ENCODE results near the gene MEIS1.

The MEIS1 gene

DNA sequence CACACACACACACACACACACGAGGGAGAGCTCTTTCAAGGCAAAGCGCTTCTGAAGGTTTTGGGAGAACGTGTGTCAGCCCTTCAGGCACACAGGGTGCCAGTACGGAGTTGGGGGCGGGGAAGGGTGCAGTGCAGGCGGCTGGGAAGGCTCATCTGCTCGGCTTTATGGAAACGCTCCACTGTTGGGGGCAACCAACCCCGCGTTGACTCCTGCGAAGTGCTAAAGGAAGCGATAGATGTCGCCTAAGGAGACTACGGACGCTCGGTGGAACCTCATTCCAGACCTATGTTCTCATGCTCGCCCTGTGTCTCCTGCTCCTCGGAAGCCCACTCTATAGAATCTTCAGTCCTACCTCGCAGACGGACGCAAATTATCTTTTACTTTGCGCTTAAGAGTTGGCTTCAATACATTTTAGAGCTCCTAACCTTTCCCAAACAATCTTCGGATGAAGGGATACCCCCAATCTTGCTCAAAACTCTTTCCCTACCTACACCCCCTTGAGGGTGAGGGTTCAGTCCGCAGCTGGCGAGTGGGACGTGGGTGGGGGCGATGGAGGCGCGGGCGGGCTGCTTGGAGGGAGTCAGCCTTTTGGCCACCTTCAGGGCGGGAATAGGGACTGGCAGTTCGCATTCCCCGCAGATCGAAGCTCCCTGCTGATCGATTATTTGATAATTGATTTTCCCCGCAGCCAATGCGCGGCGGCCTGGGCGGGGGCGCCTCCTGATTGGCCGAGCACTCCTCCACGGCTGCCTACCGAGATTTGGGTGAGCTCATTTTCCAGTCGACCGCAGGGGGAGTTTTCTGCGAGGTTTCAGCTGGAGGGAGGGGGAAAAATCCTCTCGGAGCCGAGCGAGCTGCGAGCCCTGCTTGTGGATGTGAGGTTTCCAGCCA, 1.9 kb upstream of the MEIS1 start:
- no peak for DNase-seq

DNA sequence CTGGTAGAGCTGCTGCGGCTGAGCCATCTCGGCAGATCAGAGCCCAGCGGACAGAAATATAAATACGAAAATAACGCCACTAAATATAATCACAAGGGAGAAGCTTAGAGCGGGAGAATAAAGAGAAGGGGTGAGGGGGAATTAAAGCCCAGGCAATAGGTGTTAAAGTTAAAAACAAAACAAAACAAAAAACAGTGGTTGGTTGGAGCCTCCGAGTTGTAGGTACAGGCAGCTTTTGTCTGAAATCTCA, 1.3 kb upstream of the MEIS1 start:
- no peak for DNase-seq

- DNase-seq, result no peak
These were observed 813 bp upstream of the MEIS1 start for GRCh38 chr2:66433945-66434678.

DNA sequence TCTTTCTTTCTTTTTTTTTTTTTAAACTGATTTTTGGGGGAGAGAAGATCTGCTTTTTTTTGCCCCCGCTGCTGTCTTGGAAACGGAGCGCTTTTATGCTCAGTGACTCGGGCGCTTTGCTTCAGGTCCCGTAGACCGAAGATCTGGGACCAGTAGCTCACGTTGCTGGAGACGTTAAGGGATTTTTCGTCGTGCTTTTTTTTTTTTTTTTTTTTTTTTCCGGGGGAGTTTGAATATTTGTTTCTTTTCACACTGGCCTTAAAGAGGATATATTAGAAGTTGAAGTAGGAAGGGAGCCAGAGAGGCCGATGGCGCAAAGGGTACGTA, 587 bp downstream of the MEIS1 start:
- no peak for DNase-seq

DNA sequence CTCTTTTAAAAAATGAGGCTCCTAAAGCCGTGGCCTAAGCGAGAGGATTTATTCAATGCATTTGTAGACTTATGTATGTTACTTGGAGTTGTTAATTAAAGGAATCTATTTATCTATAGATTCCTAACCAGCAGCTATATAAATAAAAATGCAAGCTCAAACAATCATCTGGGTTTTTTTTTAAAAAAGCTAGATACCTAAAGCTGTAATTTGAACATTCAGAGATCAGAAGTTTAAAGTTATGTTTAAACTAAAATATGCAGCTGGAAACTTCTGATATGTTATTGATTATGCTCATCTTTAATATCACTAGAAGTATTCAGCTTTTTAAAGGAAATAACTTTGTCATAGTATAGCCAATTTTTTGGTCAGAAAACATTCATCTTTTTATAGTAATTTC, 1.0 kb downstream of the MEIS1 start:
- no peak for DNase-seq

GRCh38 chr2:66436581-66437001, 1.7 kb downstream of the MEIS1 start:
- no peak for DNase-seq

DNA sequence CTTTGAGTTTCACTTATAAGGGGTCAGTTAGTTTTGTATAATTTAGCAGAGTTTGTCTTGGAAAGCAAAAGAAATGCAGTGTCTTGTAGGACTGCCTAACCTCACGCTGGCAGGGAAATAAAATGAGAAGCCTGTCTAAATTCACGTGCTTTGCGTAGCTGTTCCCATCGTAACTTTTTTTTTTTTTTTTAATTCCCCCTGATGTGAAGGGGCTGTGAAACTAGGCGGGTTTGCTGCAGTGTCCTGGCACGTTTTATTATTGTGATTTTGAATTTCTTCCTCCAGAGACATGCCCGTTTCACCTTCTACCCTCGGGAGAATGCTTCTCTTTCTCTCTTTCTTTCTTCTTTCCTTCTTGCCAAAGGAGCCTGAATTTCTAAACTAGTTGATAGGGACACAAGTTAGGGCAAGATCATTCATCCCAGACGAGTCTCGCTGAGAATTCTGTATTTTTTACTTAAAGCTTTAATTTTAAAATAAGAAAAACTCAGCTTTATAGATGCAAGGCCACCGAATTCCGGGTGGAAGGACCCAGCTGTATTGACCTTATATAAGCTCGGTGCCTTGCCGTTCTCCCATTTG, 2.3 kb downstream of the MEIS1 start:
- DNase-seq, result no peak

DNA sequence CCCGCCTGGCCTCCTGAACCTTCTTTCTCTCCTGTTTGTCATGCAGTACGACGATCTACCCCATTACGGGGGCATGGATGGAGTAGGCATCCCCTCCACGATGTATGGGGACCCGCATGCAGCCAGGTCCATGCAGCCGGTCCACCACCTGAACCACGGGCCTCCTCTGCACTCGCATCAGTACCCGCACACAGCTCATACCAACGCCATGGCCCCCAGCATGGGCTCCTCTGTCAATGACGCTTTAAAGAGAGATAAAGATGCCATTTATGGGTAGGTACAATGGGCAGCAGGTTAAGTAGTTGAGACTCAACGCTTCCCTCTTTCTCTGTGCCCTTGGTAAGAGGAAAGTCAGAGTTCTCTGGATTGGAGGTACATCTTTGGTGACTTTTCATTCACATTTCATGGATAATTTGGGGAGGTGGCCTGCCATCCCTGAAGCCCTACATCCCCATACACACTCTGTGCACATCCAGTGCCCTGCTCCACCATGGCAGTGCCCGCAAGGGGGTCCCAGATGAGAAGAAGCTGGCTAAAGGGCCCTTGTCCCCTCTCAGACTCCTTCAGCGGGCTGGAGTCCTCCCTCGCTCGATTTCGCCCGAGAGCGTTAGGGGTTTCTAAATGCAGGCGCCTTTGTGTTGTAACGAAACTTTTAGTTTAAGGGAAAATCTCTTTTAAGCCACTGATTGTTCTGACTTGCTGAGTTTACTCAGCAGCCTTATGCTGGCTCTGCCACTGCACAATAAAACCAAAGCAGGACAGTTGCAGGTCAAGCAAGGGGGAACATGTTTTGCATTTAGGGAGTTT, 3.0 kb downstream of the MEIS1 start:
- no peak for DNase-seq

GRCh38 chr2:66438498-66438833, 3.5 kb downstream of the MEIS1 start:
- DNase-seq, result no peak

DNA sequence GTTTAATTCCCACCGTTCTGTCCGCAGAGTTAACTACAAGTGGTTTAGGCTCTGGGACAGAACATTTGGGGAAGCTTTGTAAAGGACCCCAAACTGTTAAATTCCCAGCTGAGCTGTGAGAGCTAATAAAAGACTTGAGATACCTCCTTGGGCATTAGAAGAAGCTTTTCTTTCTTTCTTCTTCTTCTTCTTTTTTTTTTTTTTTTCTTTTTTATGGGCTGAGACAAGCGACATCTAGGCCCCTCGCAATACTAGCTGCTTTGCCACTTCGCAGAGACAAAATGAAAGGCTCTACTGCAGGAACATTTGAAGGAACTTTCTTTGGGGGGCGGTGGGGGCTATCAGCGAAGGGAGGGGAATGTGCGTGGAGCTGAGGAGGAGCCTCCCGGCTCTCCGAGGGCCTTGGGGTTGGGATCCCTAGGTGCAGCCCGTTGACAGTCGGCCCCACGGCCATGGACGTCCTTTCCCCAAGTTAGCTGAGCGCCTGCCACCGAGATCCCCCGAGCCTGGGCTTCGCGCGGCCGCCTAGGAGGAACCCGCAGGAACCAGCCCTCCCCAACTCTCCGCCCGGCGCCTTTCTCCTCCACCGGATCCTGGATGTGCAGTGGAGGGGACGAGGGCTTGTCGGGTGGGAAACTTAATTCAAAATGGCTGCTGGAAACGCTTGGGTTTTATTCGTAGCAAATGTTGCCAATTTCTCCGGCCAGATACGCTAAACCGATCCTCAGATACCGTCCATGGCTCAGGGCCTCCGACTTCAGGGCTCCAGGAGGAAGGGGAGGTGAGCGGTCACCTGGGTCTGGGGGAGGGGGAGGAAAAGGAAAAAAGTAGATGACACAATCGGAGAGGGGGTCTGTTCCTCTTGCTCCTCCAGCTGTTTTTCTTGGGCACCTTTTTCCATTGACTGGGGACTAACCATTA, 4.2 kb downstream of the MEIS1 start:
- no peak for DNase-seq

- no peak for DNase-seq
These were observed 5.1 kb downstream of the MEIS1 start for GRCh38 chr2:66439812-66440542.

- no peak for DNase-seq
These were observed 6.0 kb downstream of the MEIS1 start for GRCh38 chr2:66440708-66441497.

GRCh38 chr2:66441581-66442320, 6.8 kb downstream of the MEIS1 start:
- DNase-seq, result no peak

DNA sequence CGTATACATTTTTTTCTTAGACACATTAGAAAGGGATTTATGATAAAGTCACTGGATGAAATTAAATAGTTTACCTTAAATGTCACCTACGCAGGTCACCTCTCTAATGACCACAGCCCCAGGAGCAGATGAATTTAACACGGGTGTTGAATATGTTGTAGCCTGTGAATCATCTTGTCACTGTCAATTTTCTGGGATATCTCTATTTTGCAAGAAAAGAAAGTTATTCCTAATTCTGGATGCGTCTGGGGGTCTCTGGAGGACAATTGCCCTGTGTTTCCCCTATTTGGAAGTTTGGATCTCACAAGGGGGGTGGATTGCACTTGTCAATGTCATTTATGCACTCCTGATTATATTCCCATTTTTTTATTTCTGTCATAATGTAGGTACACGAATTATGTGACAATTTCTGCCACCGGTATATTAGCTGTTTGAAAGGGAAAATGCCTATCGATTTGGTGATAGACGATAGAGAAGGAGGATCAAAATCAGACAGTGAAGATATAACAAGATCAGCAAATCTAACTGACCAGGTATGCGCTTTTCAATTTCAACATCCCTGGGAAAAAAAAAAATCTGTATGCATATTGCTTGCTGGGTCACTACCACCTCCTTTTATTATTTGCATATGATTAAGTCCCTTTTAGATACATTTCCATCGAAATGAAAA, 7.7 kb downstream of the MEIS1 start:
- DNase-seq, result no peak

- no peak for DNase-seq
These were observed 8.5 kb downstream of the MEIS1 start for GRCh38 chr2:66443186-66443978.

GRCh38 chr2:66443979-66444861, 9.3 kb downstream of the MEIS1 start:
- DNase-seq, result no peak

GRCh38 chr2:66445076-66445924, 10.4 kb downstream of the MEIS1 start:
- DNase-seq, result no peak

Measured in activated naive CD4-positive, alpha-beta T cell (primary cell).